HCT116 (cell line): ENCODE results near the gene PHYHIPL. TPM values are rescaled to one million over a fixed set of nuclear protein-coding genes. Genes with fewer than 3 reads are reported as not detected.

Source experiments
- ATAC-seq: fragments of 200-7000 bp; cut with Tn5 transposase; 2 replicates; pipeline ENCODE4 v1.9.1; 2020; ENCODE audit warnings: mild to moderate bottlenecking, moderate library complexity
- BruUV-seq: library from RNA; stranded (reverse); fragments of 400-500 nt; replicated peaks from 2 replicates; lab custom pipeline; 2021; lab: Mats Ljungman, UMichigan
- CTCF ChIA-PET: fragments of 300-600 bp; sonication (Branson Sonifier 250); formaldehyde crosslinking; loops from one replicate; lab custom pipeline; 2021; ENCODE audit warnings: antibody characterized with exemption; lab: Charles Lee
- POLR2A ChIA-PET: fragments of 300-600, 350-600 bp; sonication (Branson Sonifier 250); formaldehyde crosslinking; loops from one replicate; lab custom pipeline; 2021; ENCODE audit warnings: antibody characterized with exemption; lab: Charles Lee
- RAD21 ChIA-PET, 2 experiments: fragments of 300-600 bp; sonication (Branson Sonifier 250); formaldehyde crosslinking; loops; one replicate each; lab custom pipeline; 2023; ENCODE audit warnings: low total read pairs in 2 of 2; ENCODE audit not compliant: uncharacterized antibody in 2 of 2, unreplicated experiment in 2 of 2, low non-redundant PET in 1 of 2; lab: Charles Lee
- DNase-seq: peaks from one replicate; pipeline ENCODE4 v3.0.0-alpha.2; 2010; ENCODE audit warnings: low read depth, low spot score
- H2AFZ ChIP-seq: fragments of 200-600 bp; shearing (Covaris generic), sonication (generic); 2 replicates; pipeline ENCODE4 v1.6.1; 2017; ENCODE audit warnings: low read depth, mixed run types, mixed read lengths, antibody characterized with exemption, low read length; ENCODE audit not compliant: poor library complexity, severe bottlenecking
- H3K27ac ChIP-seq: 2 replicates; pipeline ENCODE4 v1.5.1; 2012; ENCODE audit warnings: low read depth, low read length
- H3K27me3 ChIP-seq: fragments of 200-600 bp; sonication (generic); 2 replicates; pipeline ENCODE4 v1.6.1; 2016; ENCODE audit warnings: mixed run types, low read length, mixed read lengths; ENCODE audit not compliant: insufficient read depth
- H3K36me3 ChIP-seq, 2 experiments: fragments of 200-500 bp in 1 of 2; fragments of 200-600 bp in 1 of 2; sonication (Bioruptor generic) in 1 of 2; sonication (generic) in 1 of 2; 2 replicates each; pipeline versions ENCODE4 v1.5.1 to v1.6.1; 2014 to 2016; ENCODE audit warnings: low read length in 2 of 2, inconsistent platforms in 1 of 2, mixed read lengths in 1 of 2, mixed run types in 1 of 2; ENCODE audit not compliant: insufficient read depth in 2 of 2, control insufficient read depth in 1 of 2
- H3K4me1 ChIP-seq, 2 experiments: fragments of 200-600 bp in 1 of 2; sonication (generic) in 1 of 2; 2 replicates each; pipeline versions ENCODE4 v1.5.1 to v1.6.1; 2012 to 2017; ENCODE audit warnings: low read length in 2 of 2, inconsistent platforms in 1 of 2, mild to moderate bottlenecking in 1 of 2, mixed read lengths in 1 of 2, mixed run types in 1 of 2, moderate library complexity in 1 of 2; ENCODE audit not compliant: insufficient read depth in 2 of 2, control insufficient read depth in 1 of 2
- H3K4me2 ChIP-seq: fragments of 200-600 bp; sonication (generic); 2 replicates; pipeline ENCODE4 v1.6.1; 2017; ENCODE audit warnings: mixed run types, low read length, mixed read lengths
- H3K4me3 ChIP-seq, 2 experiments: fragments of 200-600 bp in 1 of 2; sonication (generic) in 1 of 2; replicated peaks in 1 of 2; 2 replicates each; pipeline ENCODE4 v1.5.1; 2011 to 2016; ENCODE audit warnings: low read length in 2 of 2, control low read depth in 1 of 2, low read depth in 1 of 2, mild to moderate bottlenecking in 1 of 2, mixed read lengths in 1 of 2, mixed run types in 1 of 2
- H3K79me2 ChIP-seq: fragments of 200-600 bp; sonication (generic); 2 replicates; pipeline ENCODE4 v1.6.1; 2017; ENCODE audit warnings: mild to moderate bottlenecking, mixed run types, low read length, moderate library complexity, mixed read lengths; ENCODE audit not compliant: insufficient read depth
- H3K9ac ChIP-seq: fragments of 200-600 bp; sonication (generic); 2 replicates; pipeline ENCODE4 v1.6.1; 2016; ENCODE audit warnings: low read length, mixed read lengths
- H3K9me2 ChIP-seq: fragments of 200-600 bp; sonication (generic), shearing (Covaris generic); 2 replicates; pipeline ENCODE4 v1.6.1; 2017; ENCODE audit warnings: mixed run types, mild to moderate bottlenecking, moderate library complexity; ENCODE audit not compliant: insufficient read depth
- H3K9me3 ChIP-seq, 2 experiments: fragments of 200-500 bp in 1 of 2; fragments of 200-600 bp in 1 of 2; sonication (Bioruptor generic) in 1 of 2; sonication (generic) in 1 of 2; 2 replicates each; pipeline ENCODE4 v1.6.1; 2014 to 2017; ENCODE audit warnings: low read length in 2 of 2, mixed read lengths in 2 of 2, inconsistent platforms in 1 of 2, low read depth in 1 of 2, mild to moderate bottlenecking in 1 of 2, mixed run types in 1 of 2, moderate library complexity in 1 of 2; ENCODE audit not compliant: control insufficient read depth in 1 of 2, insufficient read depth in 1 of 2
- H4K20me1 ChIP-seq: fragments of 200-600 bp; sonication (generic), shearing (Covaris generic); 2 replicates; pipeline ENCODE4 v1.6.1; 2017; ENCODE audit warnings: mixed run types, mild to moderate bottlenecking, moderate library complexity; ENCODE audit not compliant: insufficient read depth
- CEBPB ChIP-seq: IDR thresholded peaks from 2 replicates; pipeline ENCODE4 v1.6.1; 2012; ENCODE audit warnings: low read depth
- ELF1 ChIP-seq: IDR thresholded peaks from 2 replicates; pipeline ENCODE4 v1.6.1; 2012; ENCODE audit warnings: low read depth, borderline replicate concordance
- FOSL1 ChIP-seq: IDR thresholded peaks from 2 replicates; pipeline ENCODE4 v1.6.1; 2012; ENCODE audit warnings: low read depth
- JUND ChIP-seq: IDR thresholded peaks from 2 replicates; pipeline ENCODE4 v1.6.1; 2012
- MAX ChIP-seq: IDR thresholded peaks from 2 replicates; pipeline ENCODE4 v1.6.1; 2012
- POLR2A ChIP-seq: IDR thresholded peaks from 2 replicates; pipeline ENCODE4 v1.7.0; 2011; ENCODE audit warnings: borderline replicate concordance; ENCODE audit not compliant: insufficient read depth, insufficient read length; ENCODE audit errors: extremely low read depth
- POLR2AphosphoS5 ChIP-seq: IDR thresholded peaks from 2 replicates; pipeline ENCODE4 v1.6.1; 2011; ENCODE audit warnings: mild to moderate bottlenecking, low read depth, low read length, moderate library complexity
- SIN3A ChIP-seq: IDR thresholded peaks from 2 replicates; pipeline ENCODE4 v1.6.1; 2012; ENCODE audit warnings: low read depth
- SRF ChIP-seq: IDR thresholded peaks from 2 replicates; pipeline ENCODE4 v1.6.1; 2012; ENCODE audit warnings: low read depth
- YY1 ChIP-seq: IDR thresholded peaks from 2 replicates; pipeline ENCODE4 v1.6.1; 2011; ENCODE audit warnings: low read length, low read depth, moderate library complexity, mild to moderate bottlenecking; ENCODE audit not compliant: insufficient replicate concordance; ENCODE audit errors: extremely low read depth
- ZBTB33 ChIP-seq: IDR thresholded peaks from 2 replicates; pipeline ENCODE4 v1.6.1; 2011; ENCODE audit warnings: mild to moderate bottlenecking, low read length, moderate library complexity; ENCODE audit not compliant: insufficient replicate concordance; ENCODE audit errors: extremely low read depth
- ZFX ChIP-seq: fragments of 450-650 bp; IDR thresholded peaks from 2 replicates; pipeline ENCODE4 v1.6.1; 2017
- ZNF274 ChIP-seq: fragments of 200-500 bp; sonication (Bioruptor generic); IDR thresholded peaks from 2 replicates; pipeline ENCODE4 v1.6.1; 2014; ENCODE audit warnings: mild to moderate bottlenecking, low read depth, low read length, inconsistent platforms
- intact Hi-C: fragments of 100-400 bp; cut with micrococcal nuclease; formaldehyde crosslinking; loops from 2 replicates; pipeline ENCODE4 v1.10.0; 2022
- total RNA-seq: library from RNA; stranded (reverse); gene quantifications from one replicate; pipeline ENCODE4 v1.2.1, GENCODE V29; 2021; ENCODE audit not compliant: unreplicated experiment

The PHYHIPL gene
- total RNA-seq, 1 experiment from 2014 or later, result not detected

- no peak overlapping the region for H2AFZ ChIP-seq
- TF ChIP-seq ELF1 (no peak), YY1 (no peak), CEBPB (no peak), ZNF274 (no peak), JUND (no peak), ZBTB33 (no peak), MAX (no peak), FOSL1 (no peak), SIN3A (no peak), SRF (no peak), ZFX (no peak), POLR2A (no peak), POLR2AphosphoS5 (no peak)
- H4K20me1 ChIP-seq, result no peaks in the 10 kb centered on the region
- H3K79me2 ChIP-seq, result no peaks in the 10 kb centered on the region
- no peak overlapping the region for H3K9ac ChIP-seq
- no peak overlapping the region for H3K4me2 ChIP-seq
- ChIA-PET CTCF (interaction anchor here (1.1 to 3.5 kb wide), 4 partner anchors 284 to 822 kb away, joined by 3 to 13 read pairs (median 8); no protein-coding TSS in a partner anchor), RAD21 (no interaction called here), POLR2A (no interaction called here)
- H3K27ac ChIP-seq, result no peak overlapping the region
- no peaks in the 10 kb centered on the region; the same call in 1 of the 2 replicates for H3K9me2 ChIP-seq
- intact Hi-C loops, result loop anchor here (10.0 kb wide), 1 partner anchor 821 kb away; no protein-coding TSS in a partner anchor
- no peaks in the 10 kb centered on the region for H3K9me3 ChIP-seq
- H3K27me3 ChIP-seq, result no peaks in the 10 kb centered on the region
- no peak overlapping the region for H3K4me3 ChIP-seq
- BruUV-seq, result no TSS peak
- H3K4me1 ChIP-seq, result no peaks in the 10 kb centered on the region; a peak in 1 of 4 replicates
- no peak for ATAC-seq
- H3K36me3 ChIP-seq, result no peaks in the 10 kb centered on the region
- no peak for DNase-seq
Observed at GRCh38 chr10:59236064-59236697, 59.7 kb downstream of the PHYHIPL start.
